LNCaP clone FGC (cell line): Measurements from ENCODE around the gene ANKRD45.
"Not testable (repeated sequence)": the region's sequence is repeated elsewhere in the genome, so short reads cannot be mapped to it uniquely, and the experiment has no call there.

Experiments used
- DNase-seq: peaks from one replicate; pipeline ENCODE4 v3.0.0-alpha.2; 2011; ENCODE audit warnings: low read depth
- H3K4me3 ChIP-seq: 2 replicates; pipeline ENCODE4 v1.5.1; 2011; ENCODE audit warnings: mild to moderate bottlenecking, low read depth, low read length, control low read depth
- CTCF ChIP-seq: IDR thresholded peaks from 2 replicates; pipeline ENCODE4 v1.5.1; 2012; ENCODE audit warnings: mild to moderate bottlenecking; ENCODE audit not compliant: control insufficient read depth, insufficient read depth; ENCODE audit errors: extremely low read depth

ANKRD45 gene

GRCh38 chr1:173666646-173667045, 3.0 kb downstream of the ANKRD45 start:
- no peak for TF ChIP-seq CTCF
- no peak for DNase-seq
- H3K4me3 ChIP-seq: no peak overlapping the region

- TF ChIP-seq CTCF: no peak
- no peak overlapping the region for H3K4me3 ChIP-seq
- DNase-seq: no peak
Observed at GRCh38 chr1:173663159-173663558, 6.5 kb downstream of the ANKRD45 start.

GRCh38 chr1:173661763-173662162, 7.9 kb downstream of the ANKRD45 start:
- DNase-seq: no peak
- H3K4me3 ChIP-seq: no peak overlapping the region
- TF ChIP-seq CTCF: no peak

- TF ChIP-seq CTCF: no peak
- no peak overlapping the region for H3K4me3 ChIP-seq
- DNase-seq: no peak
Observed at GRCh38 chr1:173661271-173661670, 8.4 kb downstream of the ANKRD45 start.

GRCh38 chr1:173660306-173660705, 9.3 kb downstream of the ANKRD45 start:
- DNase-seq: no peak
- TF ChIP-seq CTCF: no peak
- H3K4me3 ChIP-seq: no peak overlapping the region

- no peak overlapping the region for H3K4me3 ChIP-seq
- TF ChIP-seq CTCF: no peak
- DNase-seq: peak; percentile 26
Observed at GRCh38 chr1:173648880-173649605, 20.6 kb downstream of the ANKRD45 start.

GRCh38 chr1:173646656-173647055, 23.0 kb downstream of the ANKRD45 start:
- H3K4me3 ChIP-seq: no peak overlapping the region
- DNase-seq: no peak
- no peak for TF ChIP-seq CTCF

GRCh38 chr1:173642450-173643139, 27.1 kb downstream of the ANKRD45 start:
- not testable (repeated sequence) for DNase-seq, H3K4me3 ChIP-seq
